NOMO-1 (cell line): ENCODE data around the gene TNS3.
A peak's percentile ranks its signal among the peaks of the same experiment; 100 is the strongest.

ENCODE experiments used
- DNase-seq, 2 experiments: peaks; one replicate each; lab custom pipeline; 2025; ENCODE audit not compliant: unreplicated experiment in 2 of 2; lab: John Stamatoyannopoulos, UW

Gene TNS3

DNA sequence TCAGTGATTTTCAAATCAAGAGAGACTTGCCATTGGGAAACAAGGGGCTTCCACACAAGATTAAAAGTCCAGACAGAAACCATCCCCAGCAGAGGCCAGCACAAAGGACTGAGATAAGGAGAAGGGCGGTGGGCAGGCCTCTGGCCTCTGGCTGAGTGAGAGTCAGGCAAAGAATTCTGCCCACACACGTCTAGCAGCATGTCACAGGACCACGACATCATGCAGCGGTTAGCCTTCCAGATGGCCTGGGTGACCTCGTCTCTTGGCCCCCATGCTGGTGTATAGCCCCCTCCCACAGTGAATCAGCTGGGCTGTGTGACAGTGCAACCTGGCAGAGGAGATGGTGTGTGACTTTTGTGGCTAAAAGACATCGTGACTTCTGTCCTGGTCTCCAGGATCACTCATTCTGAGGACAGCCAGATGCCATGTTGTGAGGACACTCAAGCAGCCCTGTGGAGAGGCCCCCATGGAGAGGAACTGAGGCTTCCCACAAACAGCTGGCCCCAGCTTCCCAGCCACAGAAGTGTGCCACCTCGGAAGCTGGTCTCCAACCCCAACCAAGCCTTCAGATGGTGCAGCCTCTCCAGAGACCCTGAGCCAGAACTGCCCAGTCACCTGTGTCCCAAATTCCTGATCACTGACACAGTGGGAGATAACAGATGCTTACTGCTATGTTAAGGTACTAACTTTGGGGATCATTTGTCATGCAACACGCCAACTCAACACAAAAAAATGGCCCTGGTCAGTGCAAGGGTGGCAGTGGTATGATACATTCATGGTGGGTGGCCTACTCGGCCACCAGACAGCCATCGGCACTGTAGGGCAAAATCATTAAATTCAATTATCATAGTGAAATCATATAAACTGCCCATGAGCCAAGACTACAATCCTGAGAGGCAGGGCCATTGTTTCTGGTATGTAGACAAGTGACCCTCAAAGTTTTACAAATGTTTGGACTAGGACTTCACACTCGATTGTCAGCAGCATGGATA is 73.2 kb downstream of the TNS3 start:
- no peak for DNase-seq

GRCh38 chr7:47507522-47507921 is 74.4 kb downstream of the TNS3 start:
- DNase-seq: no peak

DNA sequence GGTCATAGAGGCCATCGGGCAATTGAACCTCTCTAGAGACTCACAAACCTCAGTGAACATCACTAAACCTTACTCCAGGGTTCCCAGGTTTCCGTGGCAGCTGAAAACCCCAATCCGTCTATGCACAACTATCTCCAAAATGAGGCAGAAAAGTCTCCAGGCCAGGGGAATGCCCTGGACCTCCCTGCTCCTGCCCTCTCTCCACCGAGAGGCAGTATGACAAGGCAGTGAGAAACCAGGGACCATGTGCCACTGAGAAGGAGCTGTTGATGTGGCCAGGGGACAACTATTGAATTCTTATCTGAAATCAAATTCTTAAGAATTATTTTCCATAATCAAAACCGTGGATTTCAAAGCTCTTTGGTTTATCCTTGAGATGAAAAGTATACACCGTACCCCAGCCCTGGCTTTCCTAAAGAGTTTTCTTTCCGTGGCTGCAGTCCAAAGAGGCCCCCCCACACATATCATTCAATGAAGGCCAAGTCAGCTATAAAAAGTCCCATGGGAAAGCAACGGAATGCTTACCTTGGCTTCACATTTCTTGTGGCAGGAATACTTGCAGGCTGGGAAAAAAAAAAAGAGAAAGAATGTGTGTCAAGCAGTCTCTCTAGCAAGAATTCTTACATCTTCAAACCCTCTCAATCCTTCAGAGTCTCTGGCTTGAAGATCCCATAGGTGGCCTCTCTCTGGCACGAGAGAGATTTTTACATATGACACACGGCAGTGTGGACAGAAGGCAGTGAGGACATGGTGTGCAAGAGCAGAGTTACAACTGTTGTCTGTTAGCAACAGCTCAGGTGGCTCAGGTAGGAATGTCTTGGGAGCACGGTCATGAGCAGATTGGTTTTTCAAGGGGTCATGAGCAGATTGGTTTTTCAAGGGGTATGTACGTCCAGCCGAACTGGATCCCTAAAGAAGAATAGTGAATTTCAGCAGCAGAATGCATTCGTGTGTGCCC is 75.2 kb downstream of the TNS3 start:
- DNase-seq: no peak

- DNase-seq: no peak
These were observed 76.5 kb downstream of the TNS3 start for GRCh38 chr7:47505312-47506007.

DNA sequence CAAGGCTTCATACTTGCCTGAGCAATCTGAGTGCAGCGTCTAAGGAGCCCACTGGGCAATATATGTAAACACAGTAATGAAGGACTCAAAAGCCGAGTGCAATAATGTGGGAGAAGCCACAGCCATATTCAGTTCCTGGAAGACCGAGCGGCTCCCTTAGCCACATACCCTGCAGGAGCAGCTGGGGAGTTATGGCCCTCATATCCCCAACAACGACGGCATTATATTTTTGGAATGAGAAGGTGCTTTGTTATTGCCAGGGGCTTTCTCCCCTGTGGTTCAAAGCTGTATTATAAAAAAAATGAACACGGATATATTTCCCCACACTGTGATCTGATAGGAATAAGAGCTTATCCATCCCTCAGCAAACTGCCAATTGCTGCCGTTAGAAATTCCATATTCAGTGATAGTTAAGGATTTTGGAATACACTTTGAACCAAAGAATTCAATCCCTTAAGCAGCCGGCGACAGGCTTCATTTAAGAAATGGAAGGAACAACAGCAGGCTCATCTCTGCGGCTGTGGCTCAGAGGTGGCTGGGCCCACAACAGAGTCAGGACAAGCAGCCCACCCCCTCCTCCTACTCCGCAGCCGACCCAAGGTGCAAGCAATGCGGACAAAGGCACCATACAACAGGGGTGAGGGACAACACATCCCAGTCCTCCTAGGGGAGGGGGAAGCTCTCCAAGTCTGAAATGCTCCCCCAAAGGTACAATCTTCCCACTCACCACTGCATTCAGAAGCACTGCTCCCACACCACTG is 77.2 kb downstream of the TNS3 start:
- no peak for DNase-seq

DNA sequence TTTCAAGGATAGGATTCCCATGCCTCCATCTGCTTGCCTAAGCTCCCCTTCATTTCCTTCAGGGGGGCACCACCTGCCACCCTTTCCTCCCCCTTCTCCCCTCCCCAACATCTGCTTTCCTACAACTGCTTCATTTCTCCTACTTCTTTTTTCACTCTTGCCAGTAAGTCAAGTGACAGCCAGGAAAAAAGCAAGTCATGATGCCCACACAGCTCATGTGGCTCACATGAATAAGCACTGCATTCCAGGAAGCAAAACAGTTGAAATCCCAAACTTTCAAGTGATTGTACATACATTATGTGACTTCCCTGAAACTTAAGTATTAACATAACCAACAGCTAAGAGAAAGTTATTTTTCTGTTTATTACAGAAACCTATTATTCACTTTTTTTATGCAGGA is 78.6 kb downstream of the TNS3 start:
- no peak for DNase-seq

GRCh38 chr7:47502240-47502877 is 79.6 kb downstream of the TNS3 start:
- no peak for DNase-seq

DNA sequence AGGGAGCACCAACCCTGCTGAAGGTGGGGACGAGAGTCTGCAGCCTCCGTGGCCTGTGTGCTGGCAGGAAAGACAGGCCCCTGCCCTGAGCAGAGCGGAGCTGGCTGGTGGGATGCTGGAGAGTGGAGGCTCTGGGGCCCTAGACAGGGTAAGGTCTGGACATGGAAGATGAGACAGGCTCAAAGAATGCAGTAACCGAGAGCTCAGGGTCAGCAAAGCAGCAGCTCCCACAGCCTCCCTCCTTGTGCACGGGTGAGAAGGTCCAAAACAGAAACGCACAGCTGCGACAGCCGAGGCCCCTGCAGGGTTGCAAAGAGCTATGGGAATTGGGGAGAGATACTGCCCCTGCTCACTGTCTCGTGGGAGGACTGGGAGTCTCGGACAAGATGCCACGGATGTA is 80.5 kb downstream of the TNS3 start:
- DNase-seq: no peak

DNA sequence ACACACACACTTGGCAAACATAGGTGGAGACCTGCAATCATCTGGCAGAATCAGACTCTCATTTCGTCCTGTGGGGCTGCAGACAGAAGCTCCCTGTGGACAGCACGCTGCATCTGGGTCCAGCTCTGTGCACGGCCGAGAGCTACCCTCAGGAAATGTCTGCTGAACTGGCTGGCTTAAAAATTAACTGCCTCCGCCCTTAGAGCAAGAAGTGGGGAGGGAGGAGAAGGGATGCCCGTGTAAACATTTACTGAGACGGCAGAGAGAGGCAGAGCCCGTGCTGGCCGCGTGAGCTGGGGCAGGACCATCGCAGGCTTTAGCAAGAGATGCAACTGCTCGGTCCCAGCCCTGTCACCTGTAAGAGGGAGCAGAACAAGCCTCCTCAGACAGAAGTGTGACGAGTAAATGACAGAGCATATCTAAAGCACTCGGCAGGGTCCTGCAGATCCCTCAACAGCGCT is 81.8 kb downstream of the TNS3 start:
- no peak for DNase-seq

DNA sequence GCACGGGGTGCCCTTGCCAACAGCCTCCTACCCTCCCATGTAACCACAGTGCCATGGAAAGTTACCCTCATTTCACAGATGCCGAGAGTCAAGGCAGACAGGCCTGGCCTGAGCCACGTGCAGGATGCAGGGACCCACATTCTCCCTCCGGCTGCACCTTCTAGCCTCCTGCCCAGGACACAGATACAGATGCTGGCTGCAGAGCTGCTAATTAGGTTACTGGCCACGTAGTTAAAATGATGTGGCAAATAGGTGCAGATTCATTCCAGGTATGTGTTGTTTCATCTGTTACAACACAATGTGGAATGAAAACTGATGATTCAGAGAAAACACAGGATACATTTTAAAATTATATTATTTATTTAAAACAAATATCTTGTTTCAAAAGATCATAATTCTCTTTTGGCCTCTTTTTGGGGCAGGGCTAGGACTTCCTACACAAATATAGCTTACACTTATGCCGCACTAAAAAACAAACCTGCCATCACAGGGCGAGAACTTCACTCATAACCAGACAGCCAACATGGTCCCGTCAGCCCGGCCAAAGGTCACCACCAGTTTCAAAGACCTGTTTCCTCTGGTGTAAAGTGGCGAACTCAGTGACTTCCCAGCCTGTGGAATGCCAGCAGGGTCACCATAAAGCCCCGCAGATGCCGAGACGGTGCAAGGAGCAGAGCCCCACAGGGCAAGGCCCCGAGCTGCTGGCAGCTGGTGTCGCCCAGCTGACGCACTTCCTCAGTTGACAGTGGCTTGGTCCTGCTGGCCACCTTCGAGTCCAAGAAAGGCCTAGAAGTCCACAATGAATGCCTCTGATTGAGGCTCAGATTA is 83.5 kb downstream of the TNS3 start:
- no peak for DNase-seq

GRCh38 chr7:47497367-47498096 is 84.4 kb downstream of the TNS3 start:
- DNase-seq: peak; percentile 53 to 91

DNA sequence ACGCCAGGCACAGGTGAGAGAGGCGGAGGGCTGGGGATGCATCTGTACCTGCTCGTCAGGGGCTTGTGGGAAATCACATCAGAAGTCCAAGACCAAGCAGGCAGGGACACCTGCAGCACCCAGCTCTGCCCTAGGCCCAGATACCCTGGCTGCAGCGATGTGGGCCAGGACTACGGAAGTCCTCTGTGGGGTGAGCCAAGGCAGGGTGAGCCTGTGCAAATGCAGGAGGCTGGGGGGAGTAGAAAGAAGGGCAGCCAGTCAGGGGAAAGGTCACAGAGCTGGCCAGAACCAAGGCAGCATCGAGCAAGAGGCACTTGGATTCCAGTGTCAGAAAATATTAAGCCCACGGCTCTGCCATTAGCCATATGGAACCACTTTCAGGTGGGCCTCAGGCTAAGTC is 85.2 kb downstream of the TNS3 start:
- no peak for DNase-seq

DNA sequence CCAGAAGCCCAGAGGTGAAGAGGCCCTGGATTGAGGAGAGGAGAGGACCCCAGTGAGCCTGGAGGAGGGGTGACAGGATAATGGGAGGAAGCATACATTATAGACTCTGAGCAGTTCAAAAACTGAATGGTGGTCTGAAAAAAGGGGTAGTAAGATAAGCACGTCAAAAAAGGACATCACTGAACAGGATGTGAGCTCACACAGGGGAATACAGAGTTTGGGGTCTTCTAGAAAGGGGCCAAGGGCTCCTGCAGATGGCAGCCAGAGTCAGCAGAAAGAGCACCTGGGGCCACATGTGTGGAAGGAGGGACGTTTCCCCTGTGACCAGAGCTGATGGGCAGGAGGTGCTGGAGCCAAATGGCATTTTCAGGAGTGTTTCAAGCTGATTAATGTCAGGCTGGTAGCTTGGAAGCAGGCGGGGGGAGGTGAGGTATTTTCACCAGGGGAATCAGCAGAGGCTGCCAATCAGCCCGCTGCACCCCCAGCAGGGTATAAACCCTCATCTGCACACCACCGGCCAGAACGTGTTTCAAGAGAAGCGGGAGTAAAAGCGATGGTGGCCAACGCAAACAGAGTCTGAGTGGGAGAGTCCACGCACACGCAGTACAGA is 85.8 kb downstream of the TNS3 start:
- no peak for DNase-seq

GRCh38 chr7:47493976-47494911 is 87.7 kb downstream of the TNS3 start:
- peak; percentile 30 to 33 for DNase-seq

- no peak for DNase-seq
These were observed 89.1 kb downstream of the TNS3 start for GRCh38 chr7:47492716-47493325.
